ENCODE measurements around the gene TRAPPC3. TPM values are rescaled to one million over a fixed set of nuclear protein-coding genes. Genes with fewer than 3 reads are reported as not detected.

The TRAPPC3 gene
- total and polyA plus RNA-seq, 9 of the 15 experiments (the other 6 are each of a cell fraction or from before 2014, with no cell fraction given): 20.6 to 141 (median 112) TPM

DNA sequence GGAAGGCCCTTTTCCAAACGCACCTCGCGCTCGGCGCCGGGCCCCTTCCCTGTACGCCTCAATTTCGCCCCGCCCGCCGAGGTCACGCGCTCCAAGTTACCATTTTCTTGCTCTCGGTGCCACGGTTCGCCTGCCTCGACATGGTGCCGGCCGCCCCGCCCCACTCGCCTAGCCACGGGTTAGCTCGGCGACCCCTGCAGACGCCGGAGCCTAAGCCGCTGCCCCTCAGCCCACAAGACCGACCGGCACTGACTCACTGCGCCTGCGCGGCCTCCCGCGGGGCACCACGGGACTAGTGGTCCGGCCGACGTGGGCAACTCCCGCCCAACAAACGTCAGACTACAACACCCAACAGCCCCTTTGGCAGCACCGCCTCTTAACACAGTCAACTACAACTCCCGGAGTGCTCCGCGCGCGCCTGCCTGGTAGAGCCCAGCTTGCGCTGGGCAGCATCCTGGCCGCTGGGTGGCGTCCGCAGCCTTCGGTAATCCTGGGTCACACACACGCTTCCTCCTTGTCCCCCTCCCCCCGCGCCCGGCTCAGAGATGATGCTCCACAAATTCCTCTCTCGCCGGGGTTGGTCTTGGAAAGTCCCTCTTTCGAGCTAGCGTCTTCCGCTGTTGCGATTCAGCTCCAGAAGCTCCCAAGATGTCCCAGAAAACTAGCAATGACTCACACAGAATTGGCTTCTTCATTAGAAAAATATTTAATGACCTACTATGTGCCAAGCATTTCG is at the start of gene TRAPPC3 (continued):
- peak; percentile 41 to 48; a peak in 2 of 4 replicates for TF ChIP-seq TBL1XR1 (IDR thresholded peaks at IDR 0.05; ENCODE audit: low read length in 2 of 2)
- TF ChIP-seq, protein P1, sequence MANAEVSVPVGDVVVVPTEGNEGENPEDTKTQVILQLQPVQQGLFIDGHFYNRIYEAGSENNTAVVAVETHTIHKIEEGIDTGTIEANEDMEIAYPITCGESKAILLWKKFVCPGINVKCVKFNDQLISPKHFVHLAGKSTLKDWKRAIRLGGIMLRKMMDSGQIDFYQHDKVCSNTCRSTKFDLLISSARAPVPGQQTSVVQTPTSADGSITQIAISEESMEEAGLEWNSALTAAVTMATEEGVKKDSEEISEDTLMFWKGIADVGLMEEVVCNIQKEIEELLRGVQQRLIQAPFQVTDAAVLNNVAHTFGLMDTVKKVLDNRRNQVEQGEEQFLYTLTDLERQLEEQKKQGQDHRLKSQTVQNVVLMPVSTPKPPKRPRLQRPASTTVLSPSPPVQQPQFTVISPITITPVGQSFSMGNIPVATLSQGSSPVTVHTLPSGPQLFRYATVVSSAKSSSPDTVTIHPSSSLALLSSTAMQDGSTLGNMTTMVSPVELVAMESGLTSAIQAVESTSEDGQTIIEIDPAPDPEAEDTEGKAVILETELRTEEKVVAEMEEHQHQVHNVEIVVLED (CRISPR knock-in tag; IDR thresholded peaks at IDR 0.05): peak; percentile 97
- 0 out of 2 replicates have a peak, but pooled peaks have one; percentile 42 for TF ChIP-seq NR1H2 (CRISPR knock-in tag; IDR thresholded peaks at IDR 0.05)
- TF ChIP-seq SMAD4 (CRISPR knock-in tag; conservative IDR thresholded peaks at IDR 0.05): no peak; the same call in 1 of the 2 replicates
- peak; percentile 95 for TF ChIP-seq MBD2 (IDR thresholded peaks at IDR 0.05; ENCODE audit: borderline replicate concordance, low read depth)
- TF ChIP-seq NRF1 (conservative IDR thresholded peaks at IDR 0.05 in 1 of 2, IDR thresholded peaks at IDR 0.05 in 1 of 2): peak; percentile 99 to 100
- TF ChIP-seq, protein P2, sequence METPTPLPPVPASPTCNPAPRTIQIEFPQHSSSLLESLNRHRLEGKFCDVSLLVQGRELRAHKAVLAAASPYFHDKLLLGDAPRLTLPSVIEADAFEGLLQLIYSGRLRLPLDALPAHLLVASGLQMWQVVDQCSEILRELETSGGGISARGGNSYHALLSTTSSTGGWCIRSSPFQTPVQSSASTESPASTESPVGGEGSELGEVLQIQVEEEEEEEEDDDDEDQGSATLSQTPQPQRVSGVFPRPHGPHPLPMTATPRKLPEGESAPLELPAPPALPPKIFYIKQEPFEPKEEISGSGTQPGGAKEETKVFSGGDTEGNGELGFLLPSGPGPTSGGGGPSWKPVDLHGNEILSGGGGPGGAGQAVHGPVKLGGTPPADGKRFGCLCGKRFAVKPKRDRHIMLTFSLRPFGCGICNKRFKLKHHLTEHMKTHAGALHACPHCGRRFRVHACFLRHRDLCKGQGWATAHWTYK (CRISPR knock-in tag; IDR thresholded peaks at IDR 0.05): peak; percentile 89; the same call in 1 of the 2 replicates
- TF ChIP-seq, protein P3, sequence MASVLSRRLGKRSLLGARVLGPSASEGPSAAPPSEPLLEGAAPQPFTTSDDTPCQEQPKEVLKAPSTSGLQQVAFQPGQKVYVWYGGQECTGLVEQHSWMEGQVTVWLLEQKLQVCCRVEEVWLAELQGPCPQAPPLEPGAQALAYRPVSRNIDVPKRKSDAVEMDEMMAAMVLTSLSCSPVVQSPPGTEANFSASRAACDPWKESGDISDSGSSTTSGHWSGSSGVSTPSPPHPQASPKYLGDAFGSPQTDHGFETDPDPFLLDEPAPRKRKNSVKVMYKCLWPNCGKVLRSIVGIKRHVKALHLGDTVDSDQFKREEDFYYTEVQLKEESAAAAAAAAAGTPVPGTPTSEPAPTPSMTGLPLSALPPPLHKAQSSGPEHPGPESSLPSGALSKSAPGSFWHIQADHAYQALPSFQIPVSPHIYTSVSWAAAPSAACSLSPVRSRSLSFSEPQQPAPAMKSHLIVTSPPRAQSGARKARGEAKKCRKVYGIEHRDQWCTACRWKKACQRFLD (CRISPR knock-in tag; IDR thresholded peaks at IDR 0.05): peak; percentile 86
- peak; percentile 70; the same call in 1 of the 2 replicates for TF ChIP-seq PML (IDR thresholded peaks at IDR 0.05; ENCODE audit: low read length)
- TF ChIP-seq, protein P4, sequence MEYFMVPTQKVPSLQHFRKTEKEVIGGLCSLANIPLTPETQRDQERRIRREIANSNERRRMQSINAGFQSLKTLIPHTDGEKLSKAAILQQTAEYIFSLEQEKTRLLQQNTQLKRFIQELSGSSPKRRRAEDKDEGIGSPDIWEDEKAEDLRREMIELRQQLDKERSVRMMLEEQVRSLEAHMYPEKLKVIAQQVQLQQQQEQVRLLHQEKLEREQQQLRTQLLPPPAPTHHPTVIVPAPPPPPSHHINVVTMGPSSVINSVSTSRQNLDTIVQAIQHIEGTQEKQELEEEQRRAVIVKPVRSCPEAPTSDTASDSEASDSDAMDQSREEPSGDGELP (CRISPR knock-in tag; IDR thresholded peaks at IDR 0.05; ENCODE audit: borderline replicate concordance): peak; percentile 89; the same call in 1 of the 2 replicates
- peak; percentile 54 for TF ChIP-seq FOXP1 (CRISPR knock-in tag; IDR thresholded peaks at IDR 0.05)
- peak; percentile 74 for TF ChIP-seq CHD2 (IDR thresholded peaks at IDR 0.05; ENCODE audit: low read depth, low read length)
- peak; percentile 63; the same call in 1 of the 2 replicates for TF ChIP-seq MTA3 (IDR thresholded peaks at IDR 0.05; ENCODE audit: borderline replicate concordance)
- TF ChIP-seq, protein P5, sequence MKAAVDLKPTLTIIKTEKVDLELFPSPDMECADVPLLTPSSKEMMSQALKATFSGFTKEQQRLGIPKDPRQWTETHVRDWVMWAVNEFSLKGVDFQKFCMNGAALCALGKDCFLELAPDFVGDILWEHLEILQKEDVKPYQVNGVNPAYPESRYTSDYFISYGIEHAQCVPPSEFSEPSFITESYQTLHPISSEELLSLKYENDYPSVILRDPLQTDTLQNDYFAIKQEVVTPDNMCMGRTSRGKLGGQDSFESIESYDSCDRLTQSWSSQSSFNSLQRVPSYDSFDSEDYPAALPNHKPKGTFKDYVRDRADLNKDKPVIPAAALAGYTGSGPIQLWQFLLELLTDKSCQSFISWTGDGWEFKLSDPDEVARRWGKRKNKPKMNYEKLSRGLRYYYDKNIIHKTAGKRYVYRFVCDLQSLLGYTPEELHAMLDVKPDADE (conservative IDR thresholded peaks at IDR 0.05; ENCODE audit: control insufficient read depth, low read depth, low read length): peak; percentile 100
- peak; percentile 55; the same call in 1 of the 2 replicates for TF ChIP-seq BHLHE40 (IDR thresholded peaks at IDR 0.05; ENCODE audit: low read length)
- TF ChIP-seq, protein P6, sequence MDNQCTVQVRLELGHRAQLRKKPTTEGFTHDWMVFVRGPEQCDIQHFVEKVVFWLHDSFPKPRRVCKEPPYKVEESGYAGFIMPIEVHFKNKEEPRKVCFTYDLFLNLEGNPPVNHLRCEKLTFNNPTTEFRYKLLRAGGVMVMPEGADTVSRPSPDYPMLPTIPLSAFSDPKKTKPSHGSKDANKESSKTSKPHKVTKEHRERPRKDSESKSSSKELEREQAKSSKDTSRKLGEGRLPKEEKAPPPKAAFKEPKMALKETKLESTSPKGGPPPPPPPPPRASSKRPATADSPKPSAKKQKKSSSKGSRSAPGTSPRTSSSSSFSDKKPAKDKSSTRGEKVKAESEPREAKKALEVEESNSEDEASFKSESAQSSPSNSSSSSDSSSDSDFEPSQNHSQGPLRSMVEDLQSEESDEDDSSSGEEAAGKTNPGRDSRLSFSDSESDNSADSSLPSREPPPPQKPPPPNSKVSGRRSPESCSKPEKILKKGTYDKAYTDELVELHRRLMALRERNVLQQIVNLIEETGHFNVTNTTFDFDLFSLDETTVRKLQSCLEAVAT (IDR thresholded peaks at IDR 0.05): 0 out of 4 replicates have a peak, but pooled peaks have one; percentile 24 to 25
- TF ChIP-seq BRCA1 (IDR thresholded peaks at IDR 0.05): no peak
- no peak for TF ChIP-seq BRCA1 (CRISPR knock-in tag; IDR thresholded peaks at IDR 0.05)
- no peak for TF ChIP-seq ZNF57 (CRISPR knock-in tag; IDR thresholded peaks at IDR 0.05)

Data from K562 (cell line).